NCI-H2227 (cell line): Measurements from ENCODE around the gene WDR45B.
A peak's percentile ranks its signal among the peaks of the same experiment; 100 is the strongest.

Experiments
- DNase-seq: peaks from one replicate; lab custom pipeline; 2025; ENCODE audit not compliant: unreplicated experiment; lab: John Stamatoyannopoulos, UW

The WDR45B gene

GRCh38 chr17:82601447-82602000 lies 46.7 kb downstream of the WDR45B start:
- DNase-seq = no peak

- DNase-seq = no peak
These were observed 47.4 kb downstream of the WDR45B start for GRCh38 chr17:82600731-82601446.

- DNase-seq = no peak
These were observed 48.3 kb downstream of the WDR45B start for GRCh38 chr17:82599674-82600661.

- no peak for DNase-seq
These were observed 49.8 kb downstream of the WDR45B start for GRCh38 chr17:82598256-82599119.

- no peak for DNase-seq
These were observed 51.2 kb downstream of the WDR45B start for GRCh38 chr17:82596837-82597672.

GRCh38 chr17:82596296-82596695 lies 51.9 kb downstream of the WDR45B start:
- DNase-seq = no peak

GRCh38 chr17:82595893-82596292 lies 52.4 kb downstream of the WDR45B start:
- no peak for DNase-seq

GRCh38 chr17:82594571-82594970 lies 53.7 kb downstream of the WDR45B start:
- no peak for DNase-seq

GRCh38 chr17:82593590-82594087 lies 54.6 kb downstream of the WDR45B start:
- no peak for DNase-seq

- DNase-seq = peak; percentile 72
These were observed 55.3 kb downstream of the WDR45B start for GRCh38 chr17:82592767-82593589.

GRCh38 chr17:82592289-82592766 lies 55.9 kb downstream of the WDR45B start:
- no peak for DNase-seq

- no peak for DNase-seq
These were observed 57.2 kb downstream of the WDR45B start for GRCh38 chr17:82590881-82591539.

GRCh38 chr17:82590216-82590615 lies 58.0 kb downstream of the WDR45B start:
- DNase-seq = no peak

- no peak for DNase-seq
These were observed 58.4 kb downstream of the WDR45B start for GRCh38 chr17:82589851-82590180.

GRCh38 chr17:82588266-82589175 lies 59.7 kb downstream of the WDR45B start:
- no peak for DNase-seq

GRCh38 chr17:82587234-82588086 lies 60.8 kb downstream of the WDR45B start:
- no peak for DNase-seq
